A673 (cell line): Measurements from ENCODE around the gene RORB.

ENCODE experiments used
- CTCF ChIP-seq: fragments of 300-800, 200-600 bp; sonication (generic); conservative IDR thresholded peaks from 2 replicates; pipeline ENCODE4 v1.5.1; 2017; ENCODE audit warnings: low read depth, mild to moderate bottlenecking, antibody characterized with exemption, low read length, moderate library complexity, mixed read lengths
- EZH2 ChIP-seq: fragments of 200-600 bp; sonication (generic); IDR thresholded peaks from 2 replicates; pipeline ENCODE4 v1.6.1; 2017; ENCODE audit warnings: borderline replicate concordance, low read depth, mild to moderate bottlenecking, mixed read lengths, antibody characterized with exemption, low read length; ENCODE audit not compliant: poor library complexity, severe bottlenecking

GRCh38 chr9:74610523-74611061 is 113.5 kb downstream of the RORB start:
- TF ChIP-seq CTCF (no peak), EZH2 (no peak)
